PC-3 (cell line): ENCODE measurements around the gene RNF125. TPM values are rescaled to one million over a fixed set of nuclear protein-coding genes. Genes with fewer than 3 reads are reported as not detected.

Experiments used
- ATAC-seq: fragments of 200-7000 bp; cut with Tn5 transposase; 2 replicates; pipeline ENCODE4 v1.9.1; 2020; ENCODE audit warnings: mild to moderate bottlenecking, moderate library complexity
- BruUV-seq: library from RNA; stranded (reverse); fragments of 400-500 nt; replicated peaks from 2 replicates; lab custom pipeline; 2021; lab: Mats Ljungman, UMichigan
- CTCF ChIA-PET: fragments of 300-600 bp; sonication (Branson Sonifier 250); formaldehyde crosslinking; loops from one replicate; lab custom pipeline; 2022; ENCODE audit warnings: antibody characterized with exemption; lab: Charles Lee
- POLR2A ChIA-PET: fragments of 300-600 bp; sonication (Branson Sonifier 250); formaldehyde crosslinking; loops from one replicate; lab custom pipeline; 2022; ENCODE audit warnings: antibody characterized with exemption; ENCODE audit not compliant: unreplicated experiment; lab: Charles Lee
- DNase-seq: peaks from one replicate; pipeline ENCODE4 v3.0.0-alpha.2; 2015
- H2AFZ ChIP-seq: fragments of 300-600 bp; sonication (generic); 2 replicates; pipeline ENCODE4 v1.6.0; 2016; ENCODE audit warnings: antibody characterized with exemption, low read length
- H3F3A ChIP-seq: fragments of 300-600 bp; sonication (generic); one replicate; pipeline ENCODE4 v1.6.0; 2017; ENCODE audit warnings: antibody characterized with exemption, low read length, control low read depth, mild to moderate bottlenecking; ENCODE audit not compliant: unreplicated experiment
- H3K27ac ChIP-seq: fragments of 300-600 bp; sonication (generic); 2 replicates; pipeline ENCODE4 v1.5.1; 2016; ENCODE audit warnings: mild to moderate bottlenecking, low read length
- H3K27me3 ChIP-seq: fragments of 300-600 bp; sonication (generic); 2 replicates; pipeline ENCODE4 v1.6.1; 2016; ENCODE audit warnings: low read length, mixed read lengths
- H3K36me3 ChIP-seq: fragments of 300-600 bp; sonication (generic); 2 replicates; pipeline ENCODE4 v1.6.1; 2016; ENCODE audit warnings: low read depth, mixed run types, low read length, mixed read lengths
- H3K4me1 ChIP-seq: fragments of 300-600 bp; sonication (generic); 2 replicates; pipeline ENCODE4 v1.5.1; 2016; ENCODE audit warnings: low read length; ENCODE audit not compliant: insufficient read depth
- H3K4me2 ChIP-seq: fragments of 300-600 bp; sonication (generic); 2 replicates; pipeline ENCODE4 v1.6.0; 2016; ENCODE audit warnings: low read length
- H3K4me3 ChIP-seq: fragments of 300-600 bp; sonication (generic); 2 replicates; pipeline ENCODE4 v1.5.1; 2016; ENCODE audit warnings: mild to moderate bottlenecking, low read length, mixed read lengths
- H3K79me2 ChIP-seq: fragments of 300-600 bp; sonication (generic); 2 replicates; pipeline ENCODE4 v1.6.1; 2017; ENCODE audit warnings: low read length, mixed read lengths
- H3K9ac ChIP-seq: fragments of 300-600 bp; sonication (generic); 2 replicates; pipeline ENCODE4 v1.6.0; 2016; ENCODE audit warnings: mild to moderate bottlenecking, low read length
- H3K9me2 ChIP-seq: fragments of 300-600 bp; sonication (generic); replicated peaks from 2 replicates; pipeline ENCODE4 v1.6.1; 2016; ENCODE audit warnings: mixed run types, low read length, mixed read lengths
- H3K9me3 ChIP-seq: fragments of 300-600 bp; sonication (generic); 2 replicates; pipeline ENCODE4 v1.6.1; 2016; ENCODE audit warnings: low read length, mixed read lengths
- H4K20me1 ChIP-seq: fragments of 300-600 bp; sonication (generic); 2 replicates; pipeline ENCODE4 v1.6.1; 2016; ENCODE audit warnings: low read length, mixed read lengths
- CTCF ChIP-seq: fragments of 300-600 bp; sonication (generic); conservative IDR thresholded peaks from 2 replicates; pipeline ENCODE4 v1.5.1; 2017; ENCODE audit warnings: antibody characterized with exemption, low read depth, mild to moderate bottlenecking, low read length
- EZH2 ChIP-seq: fragments of 300-600 bp; sonication (generic); IDR thresholded peaks from one replicate; pipeline ENCODE4 v1.6.1; 2017; ENCODE audit warnings: antibody characterized with exemption, mild to moderate bottlenecking, low read length; ENCODE audit not compliant: unreplicated experiment
- EZH2phosphoT487 ChIP-seq: fragments of 300-600 bp; sonication (generic); IDR thresholded peaks from 2 replicates; pipeline ENCODE4 v1.6.1; 2018; ENCODE audit warnings: mild to moderate bottlenecking, antibody characterized with exemption, low read length, borderline replicate concordance
- intact Hi-C: fragments of 100-400 bp; cut with micrococcal nuclease; formaldehyde crosslinking; loops from 2 replicates; pipeline ENCODE4 v1.9.0; 2023
- total RNA-seq: library from RNA; depleted of rRNA; stranded (reverse); fragments of >200 nt; gene quantifications from 2 replicates; pipeline ENCODE4 v1.2.3, GENCODE V29; 2014

RNF125 gene
- total RNA-seq, 1 experiment from 2014 or later: 1.1 TPM

- intact Hi-C loops: no loop called here
- no peaks in the 10 kb centered on the region for H3K9me2 ChIP-seq
- no peaks in the 10 kb centered on the region for H4K20me1 ChIP-seq
- DNase-seq (no peak), ATAC-seq (no peak)
- no peaks in the 10 kb centered on the region; the same call in 1 of the 2 replicates for H3K36me3 ChIP-seq
- no peak overlapping the region for H2AFZ ChIP-seq
- no peak overlapping the region for H3K4me3 ChIP-seq
- no peak overlapping the region for H3K9ac ChIP-seq
- TF ChIP-seq CTCF (no peak), EZH2phosphoT487 (no peak), EZH2 (no peak)
- H3K9me3 ChIP-seq: no peaks in the 10 kb centered on the region
- CTCF ChIA-PET: no interaction called here
- H3K4me2 ChIP-seq: no peak overlapping the region
- POLR2A ChIA-PET: no interaction called here
- H3F3A ChIP-seq: no peaks in the 10 kb centered on the region
- no peaks in the 10 kb centered on the region for H3K27me3 ChIP-seq
- H3K4me1 ChIP-seq: no peaks in the 10 kb centered on the region
- H3K27ac ChIP-seq: no peak overlapping the region
- no TSS peak for BruUV-seq
- no peaks in the 10 kb centered on the region for H3K79me2 ChIP-seq
Observed at GRCh38 chr18:31973929-31974546, 44.6 kb upstream of the RNF125 start.

- Histone ChIP-seq H3K9me2 (no peaks in the 10 kb centered on the region), H3F3A (no peaks in the 10 kb centered on the region), H4K20me1 (no peaks in the 10 kb centered on the region), H3K27ac (no peak overlapping the region), H3K4me2 (no peak overlapping the region), H3K36me3 (no peaks in the 10 kb centered on the region; the same call in 1 of the 2 replicates), H3K9me3 (no peaks in the 10 kb centered on the region), H3K4me1 (no peaks in the 10 kb centered on the region), H3K79me2 (no peaks in the 10 kb centered on the region), H3K9ac (no peak overlapping the region), H3K4me3 (no peak overlapping the region), H3K27me3 (no peaks in the 10 kb centered on the region), H2AFZ (no peak overlapping the region)
- TF ChIP-seq CTCF (no peak), EZH2 (no peak), EZH2phosphoT487 (no peak)
- no TSS peak for BruUV-seq
- intact Hi-C loops: no loop called here
- ATAC-seq (no peak), DNase-seq (no peak)
- ChIA-PET POLR2A (no interaction called here), CTCF (no interaction called here)
Observed at GRCh38 chr18:31976242-31976641, 42.4 kb upstream of the RNF125 start.

- no peaks in the 10 kb centered on the region for H3K4me1 ChIP-seq
- no peaks in the 10 kb centered on the region for H3K79me2 ChIP-seq
- no peaks in the 10 kb centered on the region for H4K20me1 ChIP-seq
- BruUV-seq: no TSS peak
- H3K27me3 ChIP-seq: no peaks in the 10 kb centered on the region
- no peak overlapping the region for H3K4me3 ChIP-seq
- POLR2A ChIA-PET: no interaction called here
- no peak overlapping the region for H3K27ac ChIP-seq
- H3K4me2 ChIP-seq: no peak overlapping the region
- no peak overlapping the region for H2AFZ ChIP-seq
- DNase-seq: peak; percentile 9
- no peaks in the 10 kb centered on the region; the same call in 1 of the 2 replicates for H3K36me3 ChIP-seq
- no peaks in the 10 kb centered on the region for H3F3A ChIP-seq
- no peaks in the 10 kb centered on the region for H3K9me2 ChIP-seq
- no peak for TF ChIP-seq EZH2phosphoT487
- peak; percentile 35 for TF ChIP-seq CTCF
- no peak for ATAC-seq
- CTCF ChIA-PET: no interaction called here
- no peaks in the 10 kb centered on the region for H3K9me3 ChIP-seq
- intact Hi-C loops: no loop called here
- H3K9ac ChIP-seq: no peak overlapping the region
Observed at GRCh38 chr18:31977270-31977872, 41.3 kb upstream of the RNF125 start.
